GM15510 (cell line): ENCODE results near the gene TACO1.

ENCODE experiments used
- POLR2A ChIP-seq: IDR thresholded peaks from 3 replicates; pipeline ENCODE4 v1.6.1; 2011; ENCODE audit warnings: borderline replicate concordance; ENCODE audit not compliant: insufficient read length; ENCODE audit errors: extremely low read depth

The TACO1 gene

DNA sequence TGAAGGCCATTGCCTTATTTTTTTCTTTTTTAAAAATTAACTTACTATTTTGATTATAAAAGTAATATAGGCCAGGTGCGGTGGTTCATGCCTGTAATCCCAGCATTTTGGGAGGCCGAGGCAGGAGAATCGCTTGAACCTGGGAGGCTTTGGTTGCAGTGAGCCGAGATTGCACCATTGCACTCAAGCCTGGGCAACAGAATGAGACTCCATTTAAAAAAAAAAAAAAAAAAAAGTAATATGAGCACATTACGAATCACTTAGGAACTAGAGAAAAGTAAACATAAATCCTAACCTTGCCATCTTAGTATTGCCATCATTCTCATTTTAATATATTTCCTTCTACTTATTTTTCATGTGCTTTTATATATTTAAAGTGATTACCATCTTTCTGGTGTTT lies 12.9 kb upstream of the TACO1 start:
- no peak for TF ChIP-seq POLR2A

DNA sequence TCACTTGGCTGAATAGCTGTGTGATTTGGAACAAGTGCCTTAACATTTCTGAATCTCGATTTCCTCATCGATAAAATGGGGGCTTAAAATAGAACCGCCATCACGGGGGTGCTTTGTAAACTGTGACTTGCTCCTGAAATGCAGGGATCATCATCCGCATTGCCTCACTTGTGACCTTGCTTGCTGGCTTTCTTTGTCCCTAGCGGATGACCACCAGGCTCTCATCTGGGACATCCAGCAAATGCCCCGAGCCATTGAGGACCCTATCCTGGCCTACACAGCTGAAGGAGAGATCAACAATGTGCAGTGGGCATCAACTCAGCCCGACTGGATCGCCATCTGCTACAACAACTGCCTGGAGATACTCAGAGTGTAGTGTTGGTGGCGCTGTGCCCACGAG lies 11.9 kb upstream of the TACO1 start:
- TF ChIP-seq POLR2A, result no peak

DNA sequence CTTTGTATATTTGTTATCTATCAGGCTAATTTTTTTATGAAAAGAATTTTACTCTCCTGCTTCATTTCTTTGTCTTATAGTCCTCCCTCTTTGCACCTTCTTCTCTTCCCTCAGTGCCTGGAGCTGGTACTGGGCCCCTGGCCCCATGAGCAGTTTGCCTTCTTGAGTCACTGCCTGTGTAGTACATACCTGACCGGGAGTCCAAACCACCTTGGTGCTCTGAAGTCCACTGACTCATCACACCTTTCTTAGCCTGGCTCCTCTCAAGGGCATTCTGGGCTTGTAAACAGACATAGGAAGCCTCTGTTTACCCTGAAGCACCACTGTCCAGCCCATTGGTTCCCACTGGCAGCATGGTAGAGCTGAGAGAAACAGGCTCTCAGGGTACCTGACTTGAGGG lies 11.0 kb upstream of the TACO1 start:
- no peak for TF ChIP-seq POLR2A

DNA sequence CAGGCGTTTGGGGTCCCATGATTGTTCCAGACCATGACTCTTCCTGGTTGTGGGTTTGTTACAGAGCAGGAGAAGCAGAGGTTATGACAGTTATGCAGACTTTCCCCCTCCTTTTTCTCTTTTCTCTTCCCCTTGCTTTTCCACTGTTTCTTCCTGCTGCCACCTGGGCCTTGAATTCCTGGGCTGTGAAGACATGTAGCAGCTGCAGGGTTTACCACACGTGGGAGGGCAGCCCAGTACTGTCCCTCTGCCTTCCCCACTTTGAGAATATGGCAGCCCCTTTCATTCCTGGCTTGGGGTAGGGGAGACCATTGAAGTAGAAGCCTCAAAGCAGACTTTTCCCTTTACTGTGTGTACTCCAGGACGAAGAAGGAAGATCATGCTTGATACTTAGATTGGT lies 7.9 kb upstream of the TACO1 start:
- TF ChIP-seq POLR2A, result no peak

DNA sequence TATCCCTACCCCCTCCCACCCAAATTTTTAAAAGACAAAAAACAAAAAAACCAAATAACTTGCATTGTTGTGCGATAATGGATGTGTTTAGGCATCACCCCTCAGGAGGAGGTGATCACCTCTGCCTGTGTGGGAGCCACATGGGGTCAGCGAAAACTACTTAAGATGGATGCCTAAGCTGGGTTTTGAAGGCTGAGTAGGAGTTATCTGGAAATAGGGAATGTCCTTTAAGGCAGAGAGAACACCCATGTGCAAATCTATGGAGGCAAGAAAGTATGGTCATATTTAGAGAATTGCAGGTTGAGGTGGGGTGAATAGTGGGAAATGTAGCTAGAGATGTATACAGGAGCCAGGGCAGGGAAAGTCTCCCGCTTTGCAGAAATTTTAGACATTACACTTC lies 5.6 kb upstream of the TACO1 start:
- no peak for TF ChIP-seq POLR2A

DNA sequence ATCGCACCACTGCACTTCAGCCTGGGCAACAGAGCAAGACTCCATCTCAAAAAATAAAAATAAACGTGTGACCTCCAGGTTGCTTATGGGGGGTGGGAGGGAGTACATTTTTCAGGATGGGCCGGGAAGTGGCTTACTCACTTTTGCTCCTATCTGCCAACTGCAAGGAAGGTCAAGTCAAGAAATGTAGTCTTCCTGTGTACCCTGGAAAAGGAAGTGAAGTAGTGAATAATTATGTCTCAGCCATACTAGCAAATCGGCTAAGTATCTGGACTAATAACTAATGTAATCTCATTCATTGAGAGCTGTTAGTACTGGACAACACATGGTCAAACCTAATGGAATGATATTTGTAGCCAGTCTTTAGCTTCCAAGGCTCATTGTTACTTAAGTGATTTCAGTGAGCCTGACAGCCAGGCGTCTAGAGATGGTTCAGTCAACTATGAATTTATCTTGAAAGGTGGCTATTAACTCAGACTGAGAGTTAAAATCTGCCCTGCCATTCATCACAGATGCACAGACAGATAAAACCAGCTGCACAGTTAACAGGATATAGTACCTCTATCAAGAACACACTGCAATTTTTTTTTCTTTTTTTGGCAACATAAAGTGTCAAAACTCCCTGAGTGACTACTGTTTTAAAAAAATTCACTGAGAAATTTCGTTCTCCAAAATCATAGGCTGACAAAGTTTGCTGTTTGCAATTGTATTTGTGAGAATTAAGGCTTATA lies 3.7 kb upstream of the TACO1 start:
- TF ChIP-seq POLR2A, result no peak

DNA sequence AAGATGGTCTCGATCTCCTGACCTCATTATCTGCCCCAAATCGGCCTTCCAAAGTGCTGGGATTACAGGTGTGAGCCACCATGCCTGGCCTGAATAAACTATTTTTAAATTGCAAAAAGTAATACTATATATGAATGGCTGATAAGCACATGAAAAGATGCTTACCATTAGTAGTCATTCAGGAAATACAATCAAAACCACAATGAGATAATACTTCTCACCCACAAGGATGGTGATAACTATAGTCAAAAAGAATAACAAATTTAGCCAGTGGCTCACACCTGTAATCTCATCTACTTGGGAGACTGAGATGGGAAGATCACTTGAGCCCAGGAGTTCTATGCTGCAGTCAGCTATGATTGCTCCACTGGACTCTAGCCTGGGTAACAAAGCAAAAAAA lies 2.4 kb upstream of the TACO1 start:
- TF ChIP-seq POLR2A, result no peak

DNA sequence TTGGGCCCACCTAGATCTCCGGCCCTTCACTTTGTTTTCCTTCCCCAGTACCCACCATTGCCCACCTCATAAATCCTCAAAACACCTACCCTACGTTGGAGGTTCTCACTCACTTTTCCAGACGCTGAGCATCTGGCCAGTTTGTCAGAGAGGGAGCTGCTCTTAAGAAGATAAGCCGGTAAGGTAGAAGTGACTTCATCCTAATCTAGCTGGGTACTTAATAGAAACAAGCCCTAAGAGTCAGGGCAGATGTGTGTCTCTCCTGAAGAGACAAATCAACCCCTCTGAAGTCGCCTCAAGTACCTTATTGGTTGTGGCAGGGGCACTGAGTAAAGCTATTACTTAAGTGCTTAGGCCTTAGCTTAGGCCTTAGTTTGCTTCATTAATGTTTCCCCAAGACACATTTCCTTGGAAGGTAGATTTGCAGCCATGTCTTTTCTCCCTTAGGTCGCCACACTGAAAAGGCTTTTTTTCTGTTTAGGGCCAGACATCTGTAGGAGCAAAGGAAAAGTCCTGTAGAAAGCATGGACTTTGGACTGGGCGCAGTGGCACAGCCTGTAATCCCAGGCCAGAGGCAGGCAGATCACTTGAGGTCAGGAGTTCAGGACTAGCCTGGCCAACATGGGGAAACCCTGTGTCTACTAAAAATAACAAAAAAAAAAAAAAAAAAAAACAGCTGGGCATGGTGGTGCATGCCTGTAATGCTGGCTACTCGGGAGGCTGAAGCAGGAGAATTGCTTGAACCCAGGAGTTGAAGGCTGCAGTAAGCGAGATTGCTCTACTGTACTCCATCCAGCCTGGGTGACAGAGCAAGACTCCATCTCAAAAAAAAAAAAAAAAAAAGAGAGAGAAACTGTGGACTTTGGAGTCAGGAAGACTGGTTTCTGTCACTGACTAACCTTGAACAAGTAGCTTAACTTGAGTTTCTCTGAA lies 1.0 kb downstream of the TACO1 start:
- TF ChIP-seq POLR2A, result no peak

DNA sequence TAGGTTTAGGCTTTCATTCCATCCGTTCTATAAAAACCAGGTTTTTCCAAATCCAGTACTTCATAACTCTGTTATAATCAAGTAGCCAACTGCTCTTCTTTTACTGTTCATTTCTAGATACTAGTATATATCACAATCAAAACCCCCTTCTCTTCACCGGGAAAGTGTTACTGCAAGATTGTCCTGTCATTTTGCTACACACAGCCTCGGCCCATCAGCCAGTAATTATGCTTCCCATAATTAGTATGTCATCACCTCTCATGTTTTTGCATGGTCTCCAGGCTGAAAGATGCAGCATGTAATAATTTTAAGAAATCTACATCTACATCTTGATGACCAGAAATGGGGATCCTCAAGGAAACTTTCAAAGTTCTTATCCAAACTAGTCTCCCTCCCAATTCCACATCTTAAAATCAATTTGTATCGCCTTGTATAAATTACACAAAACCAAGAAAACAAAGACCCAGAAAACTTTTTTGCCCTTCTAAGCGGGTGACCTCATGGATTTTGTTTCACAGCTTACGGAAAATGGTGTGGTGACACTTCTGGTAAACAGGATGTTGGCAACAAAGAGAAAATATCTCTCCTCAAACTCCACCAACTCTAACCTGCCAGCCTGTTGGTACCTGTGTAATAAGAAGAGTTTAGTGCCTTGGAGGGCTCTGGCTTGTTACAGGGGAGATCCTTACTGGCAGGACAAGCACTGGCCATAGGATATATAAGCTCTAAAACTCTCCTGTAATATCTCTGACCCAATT lies 9.3 kb downstream of the TACO1 start:
- TF ChIP-seq POLR2A, result no peak

DNA sequence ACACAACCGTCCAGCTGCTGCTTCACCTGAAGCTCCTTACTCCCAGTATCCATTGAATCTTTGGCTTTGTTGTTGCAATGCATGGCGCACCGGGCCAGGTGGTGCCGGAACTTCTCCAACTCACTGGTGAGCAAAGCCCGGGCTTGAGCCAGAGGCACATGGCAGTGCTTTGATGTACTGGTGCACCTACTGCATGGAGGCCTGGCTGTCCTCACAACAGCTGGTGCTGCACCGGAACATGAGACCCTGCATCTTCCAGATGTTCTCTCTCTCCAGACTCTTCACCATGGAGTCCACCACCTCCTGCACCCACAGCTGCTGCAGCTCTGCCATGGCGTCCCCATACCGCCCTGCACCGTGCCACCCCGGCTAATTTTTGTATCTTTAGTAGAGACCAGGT lies 10.2 kb downstream of the TACO1 start:
- TF ChIP-seq POLR2A, result no peak

DNA sequence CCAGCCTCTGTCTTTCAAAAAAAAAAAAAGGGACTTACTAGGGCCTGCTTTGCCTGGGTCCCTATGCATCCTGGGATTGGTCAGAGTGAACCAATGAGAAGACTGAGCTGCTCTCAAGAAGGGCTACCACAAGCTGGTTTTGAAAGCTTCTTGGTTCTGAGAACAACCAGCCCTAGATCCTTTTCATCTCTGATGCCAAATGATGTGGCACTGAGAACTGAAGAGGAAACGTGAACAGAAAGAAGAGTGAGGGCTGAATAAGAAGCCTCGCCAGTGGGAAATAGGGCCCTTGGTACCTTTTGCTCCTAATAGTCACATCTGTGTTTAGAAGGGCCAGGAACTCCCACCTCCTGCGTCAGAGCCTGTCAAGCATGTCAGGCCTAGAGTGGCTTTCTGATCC lies 10.7 kb downstream of the TACO1 start:
- no peak for TF ChIP-seq POLR2A

DNA sequence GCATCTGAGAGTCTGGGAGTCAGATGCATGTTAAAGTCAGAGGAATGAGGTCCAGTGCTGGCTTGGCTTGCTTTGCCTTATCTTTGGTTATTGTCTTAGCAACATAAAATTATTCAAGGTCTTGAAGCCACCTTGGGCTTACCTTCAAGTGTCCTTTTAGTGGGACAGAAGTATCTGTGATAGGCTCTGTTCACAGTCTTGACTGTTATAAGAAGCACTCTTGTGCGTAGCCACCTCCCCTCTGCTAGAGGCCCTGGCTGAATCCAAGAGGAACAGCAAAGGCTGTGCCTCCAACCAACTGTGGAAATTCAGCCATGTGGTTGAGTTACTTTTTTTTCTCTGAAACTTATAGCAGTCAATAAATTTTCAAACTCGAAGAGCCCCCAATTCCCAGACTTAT lies 13.0 kb downstream of the TACO1 start:
- TF ChIP-seq POLR2A, result no peak

DNA sequence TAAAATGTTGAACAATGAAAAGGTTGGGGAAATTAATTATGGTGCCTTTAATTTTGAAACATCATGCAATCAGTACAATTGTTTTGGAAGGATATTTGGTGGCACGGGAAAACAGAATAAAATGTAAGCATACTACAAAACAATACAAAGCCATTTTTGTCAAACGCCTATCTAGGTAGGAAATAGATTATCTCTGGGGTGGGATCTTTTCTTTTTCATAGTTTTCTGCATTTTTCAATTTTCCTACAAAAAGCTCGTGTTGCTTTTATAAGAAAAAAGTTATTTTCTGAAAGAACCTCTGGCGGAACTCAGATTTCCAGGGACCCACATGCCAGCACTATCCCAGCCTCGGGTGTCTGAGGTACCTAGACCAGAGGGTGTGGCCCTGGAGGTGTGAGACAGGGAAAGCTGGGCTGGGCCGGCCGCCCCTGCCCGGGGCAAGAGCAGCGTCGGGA lies 20.6 kb downstream of the TACO1 start:
- TF ChIP-seq POLR2A, result no peak

DNA sequence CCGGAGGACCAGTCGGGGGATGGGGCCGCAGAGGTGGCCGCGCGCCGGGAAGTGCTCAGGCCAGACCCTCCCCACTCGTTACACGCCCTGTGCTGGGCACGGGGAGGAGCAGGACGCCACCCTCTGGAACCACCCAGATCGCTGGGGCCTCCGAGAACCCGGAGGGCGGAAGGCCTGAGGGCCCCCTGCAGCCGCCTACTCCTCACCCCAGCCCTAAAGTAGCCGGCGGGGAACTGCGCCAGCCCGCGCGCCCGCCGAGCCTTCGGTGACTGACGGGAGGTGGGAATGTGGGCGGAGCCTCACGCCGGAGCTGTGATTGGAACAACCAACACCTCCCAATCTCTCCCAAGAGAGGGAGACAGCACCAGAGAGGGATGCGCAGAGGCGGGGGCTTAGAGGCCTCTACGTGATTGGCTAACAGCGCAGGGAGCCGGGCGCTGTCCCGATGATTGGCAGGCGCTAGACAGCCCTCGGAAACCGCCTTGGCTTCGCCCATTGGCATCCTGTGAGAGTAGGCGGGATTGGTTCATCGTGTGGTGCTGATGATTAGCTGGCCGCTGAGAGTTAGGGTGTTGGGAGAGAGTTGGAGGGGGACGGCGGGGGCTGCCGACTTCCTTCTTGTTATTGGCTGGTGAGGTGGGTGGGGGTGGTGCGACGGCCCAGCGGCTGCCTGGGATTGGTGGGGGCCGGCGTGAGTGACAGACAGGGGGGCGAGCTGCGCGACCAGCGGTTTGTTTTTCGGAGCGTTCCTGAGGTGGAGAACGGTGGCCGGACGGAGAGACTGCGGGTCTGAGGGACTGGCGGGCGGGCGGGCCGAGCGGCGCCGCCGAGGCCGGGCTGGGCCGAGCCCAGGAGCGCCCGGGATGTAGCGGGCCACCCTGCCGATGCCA lies 21.2 kb downstream of the TACO1 start, which contains the start of gene MAP3K3:
MAP3K3 (plus strand) TSS at position 734 of the 890 bp plus-strand sequence. CDS start 343 bp downstream, outside the sequence.
- peak; percentile 95 for TF ChIP-seq POLR2A
